Prostate gland (tissue), 2 donors: Measurements from ENCODE around the gene METTL13.

ENCODE experiments used
- POLR2AphosphoS5 ChIP-seq: sonication (generic); formaldehyde crosslinking; IDR thresholded peaks from one replicate; pipeline ENCODE4 v1.6.1; 2017; ENCODE audit warnings: antibody characterized with exemption
- TF ChIP-seq, protein P1 (sequence below), 4 experiments: fragments of 200-600 bp in 2 of 4; fragments of 450-650 bp in 2 of 4; sonication (generic) in 2 of 4; IDR thresholded peaks; 1 replicate in 3 of 4; 2 replicates in 1 of 4; pipeline ENCODE4 v1.5.1; 2016 to 2019; ENCODE audit warnings: antibody characterized with exemption in 4 of 4, mild to moderate bottlenecking in 2 of 4, moderate library complexity in 2 of 4

DNA sequence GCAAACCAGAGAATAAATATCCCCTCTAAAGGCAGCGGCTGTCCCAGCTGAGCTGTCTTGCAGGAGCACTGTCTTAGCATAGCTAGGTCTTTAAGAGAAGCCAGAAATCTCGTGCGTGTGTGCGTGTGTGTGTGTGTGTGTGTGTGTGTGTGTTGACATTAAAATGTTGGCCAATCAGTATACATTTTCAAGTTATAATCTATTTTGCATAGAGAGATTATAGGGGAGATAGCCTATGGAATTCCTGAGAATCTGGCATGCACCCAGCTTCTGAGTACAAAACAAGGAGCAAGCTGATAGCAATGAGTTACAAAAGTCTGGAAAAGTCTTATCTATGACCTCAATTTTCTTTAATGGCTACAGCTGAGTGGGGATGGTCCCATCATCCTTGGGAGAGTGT lies 17.7 kb downstream of the METTL13 start:
- TF ChIP-seq POLR2AphosphoS5, result no peak
- TF ChIP-seq, protein P1, sequence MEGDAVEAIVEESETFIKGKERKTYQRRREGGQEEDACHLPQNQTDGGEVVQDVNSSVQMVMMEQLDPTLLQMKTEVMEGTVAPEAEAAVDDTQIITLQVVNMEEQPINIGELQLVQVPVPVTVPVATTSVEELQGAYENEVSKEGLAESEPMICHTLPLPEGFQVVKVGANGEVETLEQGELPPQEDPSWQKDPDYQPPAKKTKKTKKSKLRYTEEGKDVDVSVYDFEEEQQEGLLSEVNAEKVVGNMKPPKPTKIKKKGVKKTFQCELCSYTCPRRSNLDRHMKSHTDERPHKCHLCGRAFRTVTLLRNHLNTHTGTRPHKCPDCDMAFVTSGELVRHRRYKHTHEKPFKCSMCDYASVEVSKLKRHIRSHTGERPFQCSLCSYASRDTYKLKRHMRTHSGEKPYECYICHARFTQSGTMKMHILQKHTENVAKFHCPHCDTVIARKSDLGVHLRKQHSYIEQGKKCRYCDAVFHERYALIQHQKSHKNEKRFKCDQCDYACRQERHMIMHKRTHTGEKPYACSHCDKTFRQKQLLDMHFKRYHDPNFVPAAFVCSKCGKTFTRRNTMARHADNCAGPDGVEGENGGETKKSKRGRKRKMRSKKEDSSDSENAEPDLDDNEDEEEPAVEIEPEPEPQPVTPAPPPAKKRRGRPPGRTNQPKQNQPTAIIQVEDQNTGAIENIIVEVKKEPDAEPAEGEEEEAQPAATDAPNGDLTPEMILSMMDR (IDR thresholded peaks at IDR 0.05), result no peak
